ENCODE data around the gene OSBPL9. TPM values are rescaled to one million over a fixed set of nuclear protein-coding genes. Genes with fewer than 3 reads are reported as not detected.

The OSBPL9 gene
- total RNA-seq, 1 donor from 2014 or later, result 103 TPM

DNA sequence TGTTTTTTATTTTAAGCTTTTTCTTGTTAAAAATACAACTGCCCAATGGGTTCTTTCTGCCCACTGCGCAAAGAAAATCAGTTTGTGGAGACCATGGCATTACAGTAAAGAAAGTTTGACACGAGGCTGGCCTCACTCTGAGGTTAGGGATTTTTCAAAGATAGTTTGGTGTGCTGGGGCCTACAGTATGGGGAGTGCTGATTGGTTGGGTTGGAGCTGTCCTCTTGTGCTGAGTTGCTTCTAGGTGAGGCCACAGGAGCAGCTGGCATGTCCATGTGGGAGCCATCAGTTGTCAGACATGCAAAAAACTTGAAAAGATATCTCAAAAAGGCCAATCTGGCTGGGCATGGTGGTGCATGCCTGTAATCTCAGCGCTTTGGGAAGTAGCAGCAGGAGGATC is 14.0 kb downstream of the OSBPL9 start:
- H3K4me1 Mint-ChIP-seq, result peaks cover 14% of the 10 kb centered on the region
- TF ChIP-seq, protein P1, sequence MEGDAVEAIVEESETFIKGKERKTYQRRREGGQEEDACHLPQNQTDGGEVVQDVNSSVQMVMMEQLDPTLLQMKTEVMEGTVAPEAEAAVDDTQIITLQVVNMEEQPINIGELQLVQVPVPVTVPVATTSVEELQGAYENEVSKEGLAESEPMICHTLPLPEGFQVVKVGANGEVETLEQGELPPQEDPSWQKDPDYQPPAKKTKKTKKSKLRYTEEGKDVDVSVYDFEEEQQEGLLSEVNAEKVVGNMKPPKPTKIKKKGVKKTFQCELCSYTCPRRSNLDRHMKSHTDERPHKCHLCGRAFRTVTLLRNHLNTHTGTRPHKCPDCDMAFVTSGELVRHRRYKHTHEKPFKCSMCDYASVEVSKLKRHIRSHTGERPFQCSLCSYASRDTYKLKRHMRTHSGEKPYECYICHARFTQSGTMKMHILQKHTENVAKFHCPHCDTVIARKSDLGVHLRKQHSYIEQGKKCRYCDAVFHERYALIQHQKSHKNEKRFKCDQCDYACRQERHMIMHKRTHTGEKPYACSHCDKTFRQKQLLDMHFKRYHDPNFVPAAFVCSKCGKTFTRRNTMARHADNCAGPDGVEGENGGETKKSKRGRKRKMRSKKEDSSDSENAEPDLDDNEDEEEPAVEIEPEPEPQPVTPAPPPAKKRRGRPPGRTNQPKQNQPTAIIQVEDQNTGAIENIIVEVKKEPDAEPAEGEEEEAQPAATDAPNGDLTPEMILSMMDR (IDR thresholded peaks at IDR 0.05; ENCODE audit: unreplicated experiment), result no peak
- H3K27me3 Mint-ChIP-seq (ENCODE audit: low read depth), result no peaks in the 10 kb centered on the region
- H3K4me3 Mint-ChIP-seq, result no peak overlapping the region
- H3K9me3 Mint-ChIP-seq, result no peaks in the 10 kb centered on the region
- H3K27ac Mint-ChIP-seq, result no peak overlapping the region
- no peak for DNase-seq (ENCODE audit: low spot score in 2 of 2, unreplicated experiment in 2 of 2)
- H3K36me3 Mint-ChIP-seq, result no peaks in the 10 kb centered on the region

DNA sequence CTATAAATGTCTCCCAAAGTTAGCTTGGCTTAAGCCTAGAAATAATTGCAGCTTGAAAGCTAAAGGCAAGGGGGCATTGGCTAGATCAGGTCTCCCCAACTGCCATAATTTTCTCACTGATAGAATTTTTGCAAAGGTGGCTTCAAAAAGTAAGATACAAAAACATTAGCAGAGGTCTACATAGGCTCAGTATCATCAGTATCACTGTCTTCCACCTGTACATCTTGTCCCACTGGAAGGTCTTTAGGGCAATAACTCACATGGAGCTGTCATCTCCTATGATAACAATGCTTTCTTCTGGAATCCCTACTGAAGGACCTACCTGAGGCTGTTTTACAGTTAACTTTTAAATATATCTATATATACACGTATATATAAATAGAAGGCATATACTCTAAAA is 14.9 kb downstream of the OSBPL9 start:
- H3K27me3 Mint-ChIP-seq (ENCODE audit: low read depth), result no peaks in the 10 kb centered on the region
- TF ChIP-seq, protein P1 (IDR thresholded peaks at IDR 0.05; ENCODE audit: unreplicated experiment), result no peak
- no peak for DNase-seq (ENCODE audit: low spot score in 2 of 2, unreplicated experiment in 2 of 2)
- peaks cover 14% of the 10 kb centered on the region for H3K4me1 Mint-ChIP-seq
- no peak overlapping the region for H3K4me3 Mint-ChIP-seq
- no peaks in the 10 kb centered on the region for H3K36me3 Mint-ChIP-seq
- no peak overlapping the region for H3K27ac Mint-ChIP-seq
- H3K9me3 Mint-ChIP-seq, result no peaks in the 10 kb centered on the region

DNA sequence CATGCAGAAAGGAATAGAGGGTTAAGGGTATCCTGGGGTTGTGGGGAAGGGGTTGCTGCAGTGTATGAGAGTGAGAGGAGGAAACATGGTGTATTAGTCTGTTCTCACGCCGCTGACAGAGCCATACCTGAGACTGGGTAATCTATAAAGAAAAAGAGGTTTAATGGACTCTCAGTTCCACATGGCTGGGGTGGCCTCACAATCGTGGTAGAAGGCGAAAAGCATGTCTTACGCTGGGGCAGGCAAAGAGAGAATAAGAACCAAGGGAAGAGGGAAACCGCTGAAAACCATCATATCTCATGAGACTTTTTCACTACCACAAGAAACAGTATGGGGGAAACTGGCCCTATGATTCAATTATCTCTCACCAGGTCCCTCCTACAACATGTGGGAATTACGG is 17.7 kb downstream of the OSBPL9 start:
- no peaks in the 10 kb centered on the region for H3K27me3 Mint-ChIP-seq (ENCODE audit: low read depth)
- no peak for DNase-seq (ENCODE audit: low spot score in 2 of 2, unreplicated experiment in 2 of 2)
- H3K27ac Mint-ChIP-seq, result peak overlapping the region; percentile 32
- TF ChIP-seq, protein P1 (IDR thresholded peaks at IDR 0.05; ENCODE audit: unreplicated experiment), result no peak
- H3K4me1 Mint-ChIP-seq, result peaks cover 7% of the 10 kb centered on the region
- no peaks in the 10 kb centered on the region for H3K36me3 Mint-ChIP-seq
- no peaks in the 10 kb centered on the region for H3K9me3 Mint-ChIP-seq
- H3K4me3 Mint-ChIP-seq, result no peak overlapping the region

DNA sequence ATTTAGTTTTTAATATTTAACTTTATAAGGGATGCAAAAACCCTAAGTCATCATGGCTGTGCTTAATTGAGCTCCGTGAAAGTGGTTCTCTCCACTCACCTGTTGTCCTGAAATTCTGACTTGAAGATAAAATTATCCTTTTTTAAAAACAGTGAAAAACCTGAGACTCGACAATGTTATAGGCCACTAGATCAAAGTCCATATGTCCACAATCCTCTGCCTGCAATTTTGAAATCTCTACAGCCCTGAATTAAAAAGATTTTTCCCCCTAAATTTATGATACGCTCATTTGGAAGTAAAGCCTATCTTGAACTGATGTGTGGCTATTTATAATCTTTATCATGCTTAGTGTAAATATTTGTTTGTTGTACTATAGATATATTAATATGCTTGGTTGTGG is 18.7 kb downstream of the OSBPL9 start:
- no peaks in the 10 kb centered on the region for H3K9me3 Mint-ChIP-seq
- TF ChIP-seq, protein P1 (IDR thresholded peaks at IDR 0.05; ENCODE audit: unreplicated experiment), result no peak
- no peaks in the 10 kb centered on the region for H3K36me3 Mint-ChIP-seq
- no peak overlapping the region for H3K27ac Mint-ChIP-seq
- H3K4me1 Mint-ChIP-seq, result peaks cover 9% of the 10 kb centered on the region
- no peak overlapping the region for H3K4me3 Mint-ChIP-seq
- no peak for DNase-seq (ENCODE audit: low spot score in 2 of 2, unreplicated experiment in 2 of 2)
- no peaks in the 10 kb centered on the region for H3K27me3 Mint-ChIP-seq (ENCODE audit: low read depth)

DNA sequence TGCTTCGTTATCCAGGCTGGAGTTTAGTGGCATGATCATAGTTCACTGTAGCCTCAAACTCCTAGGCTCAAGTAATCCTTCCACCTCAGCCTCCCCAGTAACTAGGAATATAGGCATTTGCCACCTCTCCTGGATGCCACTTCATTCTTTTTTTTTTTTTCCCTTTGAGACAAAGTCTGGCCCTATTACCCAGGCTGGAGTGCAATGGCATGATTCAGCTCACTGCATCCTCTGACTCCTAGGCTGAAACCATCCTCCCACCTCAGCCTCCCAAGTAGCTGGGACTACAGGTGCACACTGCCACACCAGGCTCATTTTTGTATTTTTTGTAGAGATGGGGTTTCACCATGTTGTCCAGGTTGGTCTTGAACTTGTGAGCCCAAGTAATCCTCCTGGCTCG is 19.3 kb downstream of the OSBPL9 start:
- Mint-ChIP-seq H3K4me1 (peaks cover 11% of the 10 kb centered on the region), H3K4me3 (no peak overlapping the region), H3K9me3 (no peaks in the 10 kb centered on the region), H3K27ac (no peak overlapping the region), H3K36me3 (no peaks in the 10 kb centered on the region), H3K27me3 (ENCODE audit: low read depth) (no peaks in the 10 kb centered on the region)
- TF ChIP-seq, protein P1 (IDR thresholded peaks at IDR 0.05; ENCODE audit: unreplicated experiment), result no peak
- DNase-seq (ENCODE audit: low spot score in 2 of 2, unreplicated experiment in 2 of 2), result no peak

All from mesothelial cell of epicardium (in vitro differentiated cells).